ENCODE results near the gene TMEM72.

- TF ChIP-seq SP1 (IDR thresholded peaks at IDR 0.05) (no peak), CTCF (IDR thresholded peaks at IDR 0.05; ENCODE audit: low read depth, low read length, missing input control) (no peak), RAD21 (IDR thresholded peaks at IDR 0.05) (no peak), YY1 (IDR thresholded peaks at IDR 0.05) (no peak), FOXA1 (IDR thresholded peaks at IDR 0.05) (no peak), HNF4G (IDR thresholded peaks at IDR 0.05) (no peak), ATF3 (IDR thresholded peaks at IDR 0.05) (no peak), REST (IDR thresholded peaks at IDR 0.05) (no peak), EGR1 (IDR thresholded peaks at IDR 0.05; ENCODE audit: low read depth in 2 of 2) (no peak), JUND (IDR thresholded peaks at IDR 0.05) (no peak), TAF1 (conservative IDR thresholded peaks at IDR 0.05) (no peak)
These were observed 54.5 kb downstream of the TMEM72 start for GRCh38 chr10:44965651-44966097.
